HepG2 (cell line): ENCODE measurements around the gene KLHL33. TPM values are rescaled to one million over a fixed set of nuclear protein-coding genes. Genes with fewer than 3 reads are reported as not detected.

Experiments
- CREB1 ChIP-seq, 2 experiments: fragments of 450-650 bp in 1 of 2; IDR thresholded peaks; 2 replicates each; pipeline ENCODE4 v1.6.1; 2016 to 2017; ENCODE audit warnings: control low read depth in 1 of 2, mild to moderate bottlenecking in 1 of 2, missing compliant biosample characterization in 1 of 2, missing genetic modification characterization in 1 of 2
- ESRRA ChIP-seq: sonication (generic); formaldehyde crosslinking; IDR thresholded peaks from 2 replicates; pipeline ENCODE4 v1.5.1; 2020; ENCODE audit warnings: mild to moderate bottlenecking, low read depth, missing genetic modification reagents
- ETV5 ChIP-seq: IDR thresholded peaks from 2 replicates; pipeline ENCODE4 v1.6.1; 2018; ENCODE audit warnings: missing biosample characterization, missing genetic modification reagents, inconsistent platforms, borderline replicate concordance
- KLF6 ChIP-seq: IDR thresholded peaks from 2 replicates; pipeline ENCODE4 v1.8.0; 2016; ENCODE audit warnings: missing biosample characterization, missing genetic modification reagents
- MBD4 ChIP-seq: IDR thresholded peaks from 2 replicates; pipeline ENCODE4 v1.6.1; 2012; ENCODE audit warnings: low read length, inconsistent platforms, borderline replicate concordance
- MED8 ChIP-seq: sonication (generic); formaldehyde crosslinking; IDR thresholded peaks from 2 replicates; pipeline ENCODE4 v1.8.1; 2023; ENCODE audit warnings: mild to moderate bottlenecking, missing genetic modification reagents; ENCODE audit not compliant: insufficient replicate concordance
- MXD4 ChIP-seq: IDR thresholded peaks from 2 replicates; pipeline ENCODE4 v1.6.1; 2016; ENCODE audit warnings: mild to moderate bottlenecking, missing biosample characterization, missing genetic modification reagents
- MZF1 ChIP-seq: sonication (generic); formaldehyde crosslinking; IDR thresholded peaks from 2 replicates; pipeline ENCODE4 v1.8.1; 2023; ENCODE audit warnings: mild to moderate bottlenecking, missing genetic modification reagents, borderline replicate concordance
- NFE2L1 ChIP-seq: sonication (generic); formaldehyde crosslinking; IDR thresholded peaks from 2 replicates; pipeline ENCODE4 v1.4.0; 2020; ENCODE audit warnings: missing genetic modification reagents, mild to moderate bottlenecking, borderline replicate concordance
- NONO ChIP-seq, 2 experiments: fragments of 450-650 bp in 1 of 2; sonication (generic) in 1 of 2; formaldehyde crosslinking in 1 of 2; IDR thresholded peaks in 1 of 2; conservative IDR thresholded peaks in 1 of 2; 2 replicates each; pipeline versions ENCODE4 v1.6.1 to v1.8.0; 2017 to 2022; ENCODE audit warnings: mild to moderate bottlenecking in 1 of 2, missing genetic modification reagents in 1 of 2, moderate library complexity in 1 of 2
- PHF20 ChIP-seq: sonication (generic); formaldehyde crosslinking; IDR thresholded peaks from 2 replicates; pipeline ENCODE4 v1.5.0; 2020; ENCODE audit warnings: mild to moderate bottlenecking, missing genetic modification reagents
- REXO4 ChIP-seq: sonication (generic); formaldehyde crosslinking; IDR thresholded peaks from 2 replicates; pipeline ENCODE4 v1.8.0; 2022; ENCODE audit warnings: missing genetic modification reagents, mild to moderate bottlenecking, borderline replicate concordance
- YY1 ChIP-seq: IDR thresholded peaks from 2 replicates; pipeline ENCODE4 v1.6.1; 2011; ENCODE audit warnings: low read length, low read depth, moderate library complexity, mild to moderate bottlenecking; ENCODE audit not compliant: insufficient read depth, insufficient replicate concordance
- ZBTB3 ChIP-seq: sonication (generic); formaldehyde crosslinking; IDR thresholded peaks from 2 replicates; pipeline ENCODE4 v1.4.0; 2020; ENCODE audit warnings: low read depth, mild to moderate bottlenecking, moderate library complexity, missing genetic modification reagents, borderline replicate concordance
- ZNF382 ChIP-seq: sonication (generic); formaldehyde crosslinking; IDR thresholded peaks from 2 replicates; pipeline ENCODE4 v1.5.0; 2020; ENCODE audit warnings: missing genetic modification reagents, mild to moderate bottlenecking, borderline replicate concordance
- ZNF577 ChIP-seq: sonication (generic); formaldehyde crosslinking; IDR thresholded peaks from 2 replicates; pipeline ENCODE4 v1.4.0; 2020; ENCODE audit warnings: mild to moderate bottlenecking, low read depth, missing genetic modification reagents, borderline replicate concordance
- ZNF777 ChIP-seq: sonication (generic); formaldehyde crosslinking; IDR thresholded peaks from 2 replicates; pipeline ENCODE4 v1.4.0; 2020; ENCODE audit warnings: missing genetic modification reagents
- polyA plus RNA-seq, 8 experiments: library from polyadenylated mRNA; depleted of rRNA in 3 of 8; stranded (reverse) in 7 of 8; unstranded in 1 of 8; fragments of >200 nt; fragmentation: Illumina TruSeq in 4 of 8; extraction: Trizol in 4 of 8; gene quantifications; 2 replicates each; pipeline versions ENCODE4 v1.2.1 to v1.2.3, GENCODE V29; 2011 to 2016; ENCODE audit warnings: low read depth in 4 of 8, missing spikeins in 1 of 8, mixed read lengths in 1 of 8; ENCODE audit not compliant: insufficient read depth in 1 of 8
- total RNA-seq, 5 experiments: library from RNA; depleted of rRNA; stranded (reverse); fragments of >200 nt; fragmentation: Illumina TruSeq; extraction: Trizol; gene quantifications; 2 replicates each; pipeline ENCODE4 v1.2.3, GENCODE V29; 2016; ENCODE audit warnings: low read depth in 1 of 5
- TF ChIP-seq, protein P1 (sequence below): sonication (generic); formaldehyde crosslinking; IDR thresholded peaks from 2 replicates; pipeline ENCODE4 v1.4.0; 2020; ENCODE audit warnings: mild to moderate bottlenecking, missing genetic modification reagents
- TF ChIP-seq, protein P2 (sequence below): sonication (generic); formaldehyde crosslinking; IDR thresholded peaks from 2 replicates; pipeline ENCODE4 v1.4.0; 2020; ENCODE audit warnings: missing genetic modification reagents
- TF ChIP-seq, protein P3 (sequence below): sonication (generic); formaldehyde crosslinking; IDR thresholded peaks from 2 replicates; pipeline ENCODE4 v1.4.0; 2020; ENCODE audit warnings: missing genetic modification reagents, mild to moderate bottlenecking, borderline replicate concordance

Gene KLHL33
- total and polyA plus RNA-seq, 2 of the 13 experiments (the other 11 are each of a cell fraction or from before 2014, with no cell fraction given) = not detected

DNA sequence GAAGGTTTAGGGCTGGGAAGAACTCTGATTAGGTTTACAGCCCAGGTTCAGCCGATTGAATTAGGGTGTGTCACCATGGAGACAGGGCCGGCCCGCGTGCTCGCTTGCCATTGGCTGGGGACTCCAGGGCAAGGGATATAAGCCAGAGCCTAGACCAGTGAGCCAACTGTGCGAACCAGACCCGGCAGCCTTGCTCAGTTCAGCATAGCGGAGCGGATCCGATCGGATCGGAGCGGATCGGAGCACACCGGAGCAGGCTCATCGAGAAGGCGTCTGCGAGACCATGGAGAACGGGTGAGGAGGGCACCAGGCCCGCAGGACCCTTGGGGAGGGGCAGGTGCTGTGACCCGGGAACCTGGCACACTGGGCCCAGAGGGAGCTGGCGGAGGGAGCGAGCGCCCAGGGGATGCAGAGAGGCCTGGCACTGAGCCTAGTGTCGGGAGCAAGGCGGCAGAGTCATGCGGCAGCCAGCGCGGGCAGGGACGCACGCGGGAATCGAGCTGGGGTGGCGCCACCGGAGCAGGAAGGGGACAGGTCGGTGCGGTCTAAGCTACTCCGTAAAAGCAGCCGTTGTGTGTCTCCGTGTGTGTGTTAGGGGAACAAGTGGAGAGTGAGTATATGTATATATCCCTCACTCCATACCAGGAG lies 33.4 kb upstream of the KLHL33 start, which contains the start of gene PNP (continued):
- TF ChIP-seq ETV5 (CRISPR knock-in tag) = 0 out of 2 replicates have a peak, but pooled peaks have one; percentile 19
- TF ChIP-seq ZNF777 = peak; percentile 62; the same call in 1 of the 2 replicates
- no peak for TF ChIP-seq MBD4
- TF ChIP-seq CREB1 (IDR thresholded peaks at IDR 0.05) = no peak
- no peak for TF ChIP-seq CREB1 (CRISPR knock-in tag; IDR thresholded peaks at IDR 0.05)
- peak; percentile 6; the same call in 1 of the 2 replicates for TF ChIP-seq PHF20 (CRISPR knock-in tag)
- peak; percentile 60; the same call in 1 of the 2 replicates for TF ChIP-seq MXD4 (CRISPR knock-in tag)
- TF ChIP-seq NONO (IDR thresholded peaks at IDR 0.05) = no peak
- TF ChIP-seq NONO (CRISPR knock-in tag; conservative IDR thresholded peaks at IDR 0.05) = peak; percentile 97
- TF ChIP-seq, protein P1, sequence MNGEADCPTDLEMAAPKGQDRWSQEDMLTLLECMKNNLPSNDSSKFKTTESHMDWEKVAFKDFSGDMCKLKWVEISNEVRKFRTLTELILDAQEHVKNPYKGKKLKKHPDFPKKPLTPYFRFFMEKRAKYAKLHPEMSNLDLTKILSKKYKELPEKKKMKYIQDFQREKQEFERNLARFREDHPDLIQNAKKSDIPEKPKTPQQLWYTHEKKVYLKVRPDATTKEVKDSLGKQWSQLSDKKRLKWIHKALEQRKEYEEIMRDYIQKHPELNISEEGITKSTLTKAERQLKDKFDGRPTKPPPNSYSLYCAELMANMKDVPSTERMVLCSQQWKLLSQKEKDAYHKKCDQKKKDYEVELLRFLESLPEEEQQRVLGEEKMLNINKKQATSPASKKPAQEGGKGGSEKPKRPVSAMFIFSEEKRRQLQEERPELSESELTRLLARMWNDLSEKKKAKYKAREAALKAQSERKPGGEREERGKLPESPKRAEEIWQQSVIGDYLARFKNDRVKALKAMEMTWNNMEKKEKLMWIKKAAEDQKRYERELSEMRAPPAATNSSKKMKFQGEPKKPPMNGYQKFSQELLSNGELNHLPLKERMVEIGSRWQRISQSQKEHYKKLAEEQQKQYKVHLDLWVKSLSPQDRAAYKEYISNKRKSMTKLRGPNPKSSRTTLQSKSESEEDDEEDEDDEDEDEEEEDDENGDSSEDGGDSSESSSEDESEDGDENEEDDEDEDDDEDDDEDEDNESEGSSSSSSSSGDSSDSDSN (CRISPR knock-in tag) = peak; percentile 98
- TF ChIP-seq ZBTB3 = no peak
- no peak for TF ChIP-seq ZNF577
- TF ChIP-seq, protein P2, sequence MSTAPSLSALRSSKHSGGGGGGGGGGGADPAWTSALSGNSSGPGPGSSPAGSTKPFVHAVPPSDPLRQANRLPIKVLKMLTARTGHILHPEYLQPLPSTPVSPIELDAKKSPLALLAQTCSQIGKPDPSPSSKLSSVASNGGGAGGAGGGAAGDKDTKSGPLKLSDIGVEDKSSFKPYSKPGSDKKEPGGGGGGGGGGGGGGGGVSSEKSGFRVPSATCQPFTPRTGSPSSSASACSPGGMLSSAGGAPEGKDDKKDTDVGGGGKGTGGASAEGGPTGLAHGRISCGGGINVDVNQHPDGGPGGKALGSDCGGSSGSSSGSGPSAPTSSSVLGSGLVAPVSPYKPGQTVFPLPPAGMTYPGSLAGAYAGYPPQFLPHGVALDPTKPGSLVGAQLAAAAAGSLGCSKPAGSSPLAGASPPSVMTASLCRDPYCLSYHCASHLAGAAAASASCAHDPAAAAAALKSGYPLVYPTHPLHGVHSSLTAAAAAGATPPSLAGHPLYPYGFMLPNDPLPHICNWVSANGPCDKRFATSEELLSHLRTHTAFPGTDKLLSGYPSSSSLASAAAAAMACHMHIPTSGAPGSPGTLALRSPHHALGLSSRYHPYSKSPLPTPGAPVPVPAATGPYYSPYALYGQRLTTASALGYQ (CRISPR knock-in tag) = no peak
- TF ChIP-seq NFE2L1 = no peak; the same call in 1 of the 2 replicates
- no peak for TF ChIP-seq MZF1 (CRISPR knock-in tag)
- TF ChIP-seq YY1 = no peak
- TF ChIP-seq REXO4 (CRISPR knock-in tag) = peak; percentile 52; the same call in 1 of the 2 replicates
- peak; percentile 43 for TF ChIP-seq MED8
- TF ChIP-seq, protein P3, sequence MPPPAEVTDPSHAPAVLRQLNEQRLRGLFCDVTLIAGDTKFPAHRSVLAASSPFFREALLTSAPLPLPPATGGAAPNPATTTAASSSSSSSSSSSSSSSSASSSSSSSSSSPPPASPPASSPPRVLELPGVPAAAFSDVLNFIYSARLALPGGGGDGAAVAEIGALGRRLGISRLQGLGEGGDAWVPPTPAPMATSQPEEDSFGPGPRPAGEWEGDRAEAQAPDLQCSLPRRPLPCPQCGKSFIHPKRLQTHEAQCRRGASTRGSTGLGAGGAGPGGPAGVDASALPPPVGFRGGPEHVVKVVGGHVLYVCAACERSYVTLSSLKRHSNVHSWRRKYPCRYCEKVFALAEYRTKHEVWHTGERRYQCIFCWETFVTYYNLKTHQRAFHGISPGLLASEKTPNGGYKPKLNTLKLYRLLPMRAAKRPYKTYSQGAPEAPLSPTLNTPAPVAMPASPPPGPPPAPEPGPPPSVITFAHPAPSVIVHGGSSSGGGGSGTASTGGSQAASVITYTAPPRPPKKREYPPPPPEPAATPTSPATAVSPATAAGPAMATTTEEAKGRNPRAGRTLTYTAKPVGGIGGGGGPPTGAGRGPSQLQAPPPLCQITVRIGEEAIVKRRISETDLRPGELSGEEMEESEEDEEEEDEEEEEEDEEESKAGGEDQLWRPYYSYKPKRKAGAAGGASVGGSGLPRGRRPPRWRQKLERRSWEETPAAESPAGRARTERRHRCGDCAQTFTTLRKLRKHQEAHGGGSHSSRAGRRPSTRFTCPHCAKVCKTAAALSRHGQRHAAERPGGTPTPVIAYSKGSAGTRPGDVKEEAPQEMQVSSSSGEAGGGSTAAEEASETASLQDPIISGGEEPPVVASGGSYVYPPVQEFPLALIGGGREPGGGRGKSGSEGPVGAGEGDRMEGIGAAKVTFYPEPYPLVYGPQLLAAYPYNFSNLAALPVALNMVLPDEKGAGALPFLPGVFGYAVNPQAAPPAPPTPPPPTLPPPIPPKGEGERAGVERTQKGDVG (CRISPR knock-in tag) = 0 out of 2 replicates have a peak, but pooled peaks have one; percentile 80
- TF ChIP-seq ESRRA (CRISPR knock-in tag) = 0 out of 2 replicates have a peak, but pooled peaks have one; percentile 13
- no peak for TF ChIP-seq ZNF382
- 0 out of 2 replicates have a peak, but pooled peaks have one; percentile 54 for TF ChIP-seq KLF6 (CRISPR knock-in tag)
